ENCODE data around the gene PEDS1.

PEDS1 gene

DNA sequence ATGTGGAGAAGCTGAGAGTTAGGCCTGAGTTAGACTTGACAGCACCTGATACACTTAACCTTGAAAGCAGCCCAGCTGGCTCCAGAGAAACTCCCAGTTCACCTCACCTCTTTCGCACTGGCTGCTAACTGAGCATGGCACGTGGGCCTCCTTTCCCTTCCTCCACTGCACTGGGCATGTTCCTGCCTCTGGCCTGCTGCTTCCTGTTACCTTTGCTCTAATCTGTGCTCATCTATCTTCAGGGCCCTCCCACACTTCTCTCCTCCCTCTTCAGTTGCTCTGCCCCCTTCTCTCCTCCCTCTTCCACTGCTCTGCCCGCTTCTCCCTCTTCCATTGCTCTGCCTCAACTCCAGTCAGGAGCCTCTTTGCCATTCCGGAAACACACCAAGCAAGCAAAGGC, 26.9 kb downstream of the PEDS1 start:
- Histone ChIP-seq H3K4me1 (ENCODE audit: control insufficient read depth, insufficient read depth, low read length) (peaks cover 33% of the 10 kb centered on the region), H3K36me3 (ENCODE audit: insufficient read depth, low read length) (peaks cover 82% of the 10 kb centered on the region), H3K4me3 (ENCODE audit: low read length) (no peak overlapping the region)

DNA sequence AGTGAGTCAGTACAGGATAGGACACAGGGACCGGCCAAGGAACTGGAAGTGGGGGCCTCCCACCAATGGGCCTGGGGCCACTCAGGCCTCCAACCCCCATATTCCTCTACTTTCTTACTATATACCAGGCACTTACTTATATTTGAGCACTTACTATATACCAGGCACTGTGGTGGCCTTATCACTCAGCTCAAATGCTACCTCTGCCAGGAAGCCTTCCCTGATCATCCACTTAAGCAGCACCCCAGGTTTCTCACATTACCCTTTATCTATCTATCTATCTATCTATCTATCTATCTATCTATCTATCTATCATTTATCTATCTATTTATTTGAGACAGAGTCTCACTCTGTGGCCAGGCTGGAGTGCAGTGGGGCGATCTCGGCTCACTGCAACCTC, 28.2 kb downstream of the PEDS1 start:
- H3K4me2 ChIP-seq (ENCODE audit: low read length) = no peak overlapping the region
- H3K9me3 ChIP-seq (replicated peaks; ENCODE audit: low read length) = no peaks in the 10 kb centered on the region
- peaks cover 69% of the 10 kb centered on the region for H3K36me3 ChIP-seq (ENCODE audit: insufficient read depth, low read length)
- no peaks in the 10 kb centered on the region for H3K27me3 ChIP-seq (ENCODE audit: control insufficient read depth, insufficient read depth, low read length)
- peaks cover 26% of the 10 kb centered on the region for H3K4me1 ChIP-seq (ENCODE audit: control insufficient read depth, insufficient read depth, low read length)
- no peak overlapping the region for H3K4me3 ChIP-seq (ENCODE audit: low read length)
- no peak overlapping the region for H3K9ac ChIP-seq (ENCODE audit: low read depth, low read length)

More for the DNA sequence above, 26.9 kb downstream of the PEDS1 start:
- Histone ChIP-seq H3K27me3 (ENCODE audit: control insufficient read depth, insufficient read depth, low read length) (no peaks in the 10 kb centered on the region), H3K4me2 (ENCODE audit: low read length) (no peak overlapping the region), H3K9me3 (replicated peaks; ENCODE audit: low read length) (no peaks in the 10 kb centered on the region), H3K9ac (ENCODE audit: low read depth, low read length) (no peak overlapping the region)

DNA sequence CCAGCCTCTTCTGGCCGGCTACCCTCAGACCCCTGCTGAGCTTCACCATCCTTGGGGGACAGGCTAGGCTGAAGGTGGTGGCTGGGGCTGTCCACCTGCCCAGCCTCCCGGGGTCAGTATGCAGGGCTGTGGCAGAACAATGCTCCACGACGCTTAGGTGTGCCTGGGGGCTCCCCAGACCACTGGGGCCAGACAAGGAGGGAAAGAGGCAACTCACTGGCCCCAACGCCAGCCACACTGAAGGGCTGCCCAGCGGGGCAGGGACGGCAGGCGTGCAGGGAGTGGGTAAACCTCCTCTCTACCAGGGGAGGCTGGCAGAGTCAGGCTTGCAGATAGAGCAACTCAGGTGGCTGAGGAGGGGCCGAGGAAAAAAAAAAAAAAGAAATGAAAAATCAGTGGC, 29.0 kb downstream of the PEDS1 start:
- Histone ChIP-seq H3K4me2 (ENCODE audit: low read length) (no peak overlapping the region), H3K9ac (ENCODE audit: low read depth, low read length) (no peak overlapping the region), H3K36me3 (ENCODE audit: insufficient read depth, low read length) (peaks cover 62% of the 10 kb centered on the region), H3K27me3 (ENCODE audit: control insufficient read depth, insufficient read depth, low read length) (no peaks in the 10 kb centered on the region), H3K4me1 (ENCODE audit: control insufficient read depth, insufficient read depth, low read length) (peaks cover 18% of the 10 kb centered on the region), H3K4me3 (ENCODE audit: low read length) (no peak overlapping the region), H3K9me3 (replicated peaks; ENCODE audit: low read length) (no peaks in the 10 kb centered on the region)

DNA sequence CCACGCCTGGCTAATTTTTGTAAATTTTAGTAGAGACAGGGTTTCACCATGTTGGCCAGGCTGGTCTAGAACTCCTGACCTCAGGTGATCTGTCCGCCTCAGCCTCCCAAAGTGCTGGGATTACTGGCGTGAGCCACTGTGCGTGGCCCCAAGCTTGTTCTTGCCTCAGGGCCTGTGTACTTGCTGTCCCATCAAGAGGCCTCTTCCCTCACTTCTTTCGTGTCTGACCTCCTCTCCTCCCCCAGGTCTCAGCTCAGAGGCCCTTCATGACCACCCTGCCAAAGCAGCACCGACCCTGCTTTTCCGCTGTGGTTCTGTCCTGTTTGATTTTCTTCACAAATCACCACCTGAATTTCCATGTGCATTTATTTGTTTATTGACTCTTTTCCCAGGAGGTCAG, 30.1 kb downstream of the PEDS1 start:
- H3K4me1 ChIP-seq (ENCODE audit: control insufficient read depth, insufficient read depth, low read length) = peaks cover 18% of the 10 kb centered on the region
- no peak overlapping the region for H3K9ac ChIP-seq (ENCODE audit: low read depth, low read length)
- H3K4me2 ChIP-seq (ENCODE audit: low read length) = no peak overlapping the region
- H3K4me3 ChIP-seq (ENCODE audit: low read length) = no peak overlapping the region
- no peaks in the 10 kb centered on the region for H3K9me3 ChIP-seq (replicated peaks; ENCODE audit: low read length)
- no peaks in the 10 kb centered on the region for H3K27me3 ChIP-seq (ENCODE audit: control insufficient read depth, insufficient read depth, low read length)
- H3K36me3 ChIP-seq (ENCODE audit: insufficient read depth, low read length) = peaks cover 51% of the 10 kb centered on the region

DNA sequence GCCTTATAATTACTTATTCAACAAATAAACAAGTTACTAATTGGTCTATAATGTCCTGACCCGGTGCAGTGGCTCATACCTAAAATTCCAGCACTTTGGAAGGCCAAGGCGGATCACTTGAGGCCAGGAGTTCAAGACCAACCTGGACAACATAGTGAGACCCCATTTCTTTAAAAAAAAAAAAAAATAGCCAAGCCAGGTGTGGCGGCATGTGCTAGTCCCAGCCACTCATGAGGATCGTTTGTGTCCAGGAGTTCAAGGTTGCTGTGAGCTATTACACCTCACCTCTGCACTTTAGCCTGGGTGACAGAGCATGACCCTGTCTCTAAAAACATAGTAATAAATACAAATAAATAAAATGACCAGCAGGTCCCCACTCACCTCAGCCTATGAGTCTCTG, 30.8 kb downstream of the PEDS1 start:
- no peak overlapping the region for H3K4me2 ChIP-seq (ENCODE audit: low read length)
- no peaks in the 10 kb centered on the region for H3K27me3 ChIP-seq (ENCODE audit: control insufficient read depth, insufficient read depth, low read length)
- H3K9ac ChIP-seq (ENCODE audit: low read depth, low read length) = no peak overlapping the region
- peaks cover 44% of the 10 kb centered on the region for H3K36me3 ChIP-seq (ENCODE audit: insufficient read depth, low read length)
- no peak overlapping the region for H3K4me3 ChIP-seq (ENCODE audit: low read length)
- no peaks in the 10 kb centered on the region for H3K9me3 ChIP-seq (replicated peaks; ENCODE audit: low read length)
- H3K4me1 ChIP-seq (ENCODE audit: control insufficient read depth, insufficient read depth, low read length) = peaks cover 16% of the 10 kb centered on the region

DNA sequence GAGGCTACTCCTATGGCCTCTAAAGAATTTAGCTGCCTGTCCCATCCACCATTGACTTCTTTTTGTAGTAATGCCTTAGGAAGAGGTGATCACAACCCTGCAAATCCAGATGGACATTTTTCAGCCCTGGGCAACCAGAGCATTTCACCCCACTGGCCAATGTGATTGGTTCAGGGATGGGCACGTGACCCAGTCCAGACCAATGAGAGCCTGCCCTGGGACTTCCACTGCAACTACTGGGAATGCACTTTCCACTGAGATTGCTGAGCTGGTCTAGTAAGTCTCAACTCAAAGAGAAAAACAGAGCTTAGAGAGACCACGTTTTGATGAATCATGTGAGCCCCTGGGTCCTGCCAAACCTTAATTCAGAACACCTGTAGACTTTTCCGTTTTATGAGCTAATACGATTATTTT, 31.7 kb downstream of the PEDS1 start:
- H3K4me3 ChIP-seq (ENCODE audit: low read length) = no peak overlapping the region
- no peak overlapping the region for H3K4me2 ChIP-seq (ENCODE audit: low read length)
- H3K4me1 ChIP-seq (ENCODE audit: control insufficient read depth, insufficient read depth, low read length) = peaks cover 9% of the 10 kb centered on the region
- no peaks in the 10 kb centered on the region for H3K27me3 ChIP-seq (ENCODE audit: control insufficient read depth, insufficient read depth, low read length)
- H3K9me3 ChIP-seq (replicated peaks; ENCODE audit: low read length) = no peaks in the 10 kb centered on the region
- H3K36me3 ChIP-seq (ENCODE audit: insufficient read depth, low read length) = peaks cover 38% of the 10 kb centered on the region
- H3K9ac ChIP-seq (ENCODE audit: low read depth, low read length) = no peak overlapping the region

DNA sequence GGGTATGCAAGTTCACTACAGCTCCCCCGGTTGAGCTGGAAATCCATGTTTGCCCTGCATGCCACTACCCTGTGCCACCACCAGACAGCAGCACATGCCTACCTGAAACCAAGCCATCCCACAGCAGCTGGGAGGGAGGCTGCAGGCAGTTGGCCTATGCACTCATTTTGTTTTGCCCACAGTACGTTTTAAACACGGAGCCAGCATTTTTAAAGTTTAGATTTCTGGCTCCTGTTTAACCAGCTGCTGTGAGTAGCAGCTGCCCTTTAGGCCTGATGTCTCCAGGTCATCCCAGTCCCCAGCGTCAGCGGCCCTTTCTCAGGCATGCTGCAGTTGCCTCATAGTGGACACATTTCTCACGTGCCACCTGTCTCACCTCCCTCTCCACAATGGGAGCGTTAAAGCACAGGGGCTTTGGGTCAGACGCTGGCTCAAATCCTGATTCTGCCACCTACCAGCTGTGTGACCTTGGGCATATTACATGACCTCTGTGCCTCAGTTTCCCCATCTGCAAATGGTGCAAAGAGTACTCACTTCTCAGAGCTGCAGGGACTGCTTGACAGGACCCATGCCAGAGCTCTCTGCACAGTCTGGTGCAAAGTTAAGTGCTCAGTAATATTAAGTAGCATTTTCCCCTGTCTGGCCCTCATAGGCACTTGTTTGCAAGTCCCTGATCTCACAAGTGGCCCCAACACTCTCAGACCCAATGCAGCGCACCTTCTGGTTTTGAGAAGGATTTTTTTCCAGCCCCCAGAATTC, 32.4 kb downstream of the PEDS1 start:
- Histone ChIP-seq H3K4me3 (ENCODE audit: low read length) (no peak overlapping the region), H3K36me3 (ENCODE audit: insufficient read depth, low read length) (peaks cover 30% of the 10 kb centered on the region), H3K27me3 (ENCODE audit: control insufficient read depth, insufficient read depth, low read length) (no peaks in the 10 kb centered on the region), H3K4me2 (ENCODE audit: low read length) (no peak overlapping the region), H3K9ac (ENCODE audit: low read depth, low read length) (no peak overlapping the region), H3K9me3 (replicated peaks; ENCODE audit: low read length) (no peaks in the 10 kb centered on the region), H3K4me1 (ENCODE audit: control insufficient read depth, insufficient read depth, low read length) (peaks cover 13% of the 10 kb centered on the region)

DNA sequence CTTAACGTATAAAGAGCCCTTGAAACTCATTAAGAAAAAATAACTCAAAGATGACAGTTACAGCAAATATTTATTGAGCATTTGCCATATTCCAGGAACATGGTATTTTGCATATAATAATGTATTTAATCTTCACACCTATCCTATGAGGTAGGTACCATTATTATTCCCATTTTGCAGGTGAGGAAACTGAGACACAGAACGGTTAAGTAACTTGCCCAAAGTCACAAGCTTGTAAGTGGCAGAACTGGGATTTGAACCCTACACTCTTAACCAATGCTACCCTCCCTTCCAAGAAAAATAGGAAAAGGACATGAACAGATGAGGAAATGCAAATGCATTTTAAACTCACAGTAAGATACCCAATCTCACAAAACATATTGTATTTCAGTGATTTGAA, 35.3 kb downstream of the PEDS1 start:
- Histone ChIP-seq H3K9me3 (replicated peaks; ENCODE audit: low read length) (no peaks in the 10 kb centered on the region), H3K36me3 (ENCODE audit: insufficient read depth, low read length) (peaks cover 5% of the 10 kb centered on the region), H3K9ac (ENCODE audit: low read depth, low read length) (no peak overlapping the region), H3K4me3 (ENCODE audit: low read length) (no peak overlapping the region), H3K4me2 (ENCODE audit: low read length) (no peak overlapping the region), H3K4me1 (ENCODE audit: control insufficient read depth, insufficient read depth, low read length) (peaks cover 32% of the 10 kb centered on the region), H3K27me3 (ENCODE audit: control insufficient read depth, insufficient read depth, low read length) (no peaks in the 10 kb centered on the region)

DNA sequence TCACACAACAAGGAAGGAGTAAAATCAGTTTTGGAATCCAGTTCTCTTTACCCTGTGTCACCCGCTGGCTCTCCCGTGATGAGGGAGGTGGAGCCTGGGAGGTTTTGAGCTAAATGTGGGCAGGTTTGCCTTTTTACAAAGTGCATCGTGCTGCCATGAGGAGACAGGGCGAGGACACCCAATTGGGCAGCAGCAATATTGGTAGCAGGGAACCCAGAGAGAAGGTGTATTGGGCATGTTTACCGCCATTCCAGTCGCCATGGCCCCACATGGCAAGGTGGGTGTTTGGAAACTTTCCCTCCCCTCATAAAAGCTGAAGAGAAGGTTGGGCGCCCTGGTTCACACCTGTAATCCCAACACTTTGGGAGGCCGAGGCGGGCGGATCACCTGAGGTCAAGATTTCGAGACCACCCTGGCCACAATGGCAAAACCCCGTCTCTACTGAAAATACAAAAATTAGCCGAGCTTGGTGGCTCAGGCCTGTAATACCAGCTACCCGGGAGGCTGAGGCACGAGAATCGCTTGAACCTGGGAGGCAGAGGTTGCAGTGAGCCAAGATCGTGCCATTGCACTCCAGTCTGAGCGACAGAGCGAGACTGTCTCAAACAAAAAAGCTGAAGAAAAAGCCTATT, 37.0 kb downstream of the PEDS1 start:
- H3K4me3 ChIP-seq (ENCODE audit: low read length) = peak overlapping the region; percentile 72
- H3K9me3 ChIP-seq (replicated peaks; ENCODE audit: low read length) = no peaks in the 10 kb centered on the region
- no peaks in the 10 kb centered on the region for H3K27me3 ChIP-seq (ENCODE audit: control insufficient read depth, insufficient read depth, low read length)
- peak overlapping the region; percentile 75 for H3K9ac ChIP-seq (ENCODE audit: low read depth, low read length)
- no peaks in the 10 kb centered on the region for H3K36me3 ChIP-seq (ENCODE audit: insufficient read depth, low read length)
- H3K4me1 ChIP-seq (ENCODE audit: control insufficient read depth, insufficient read depth, low read length) = peaks cover 33% of the 10 kb centered on the region
- peak overlapping the region; percentile 91 for H3K4me2 ChIP-seq (ENCODE audit: low read length)

DNA sequence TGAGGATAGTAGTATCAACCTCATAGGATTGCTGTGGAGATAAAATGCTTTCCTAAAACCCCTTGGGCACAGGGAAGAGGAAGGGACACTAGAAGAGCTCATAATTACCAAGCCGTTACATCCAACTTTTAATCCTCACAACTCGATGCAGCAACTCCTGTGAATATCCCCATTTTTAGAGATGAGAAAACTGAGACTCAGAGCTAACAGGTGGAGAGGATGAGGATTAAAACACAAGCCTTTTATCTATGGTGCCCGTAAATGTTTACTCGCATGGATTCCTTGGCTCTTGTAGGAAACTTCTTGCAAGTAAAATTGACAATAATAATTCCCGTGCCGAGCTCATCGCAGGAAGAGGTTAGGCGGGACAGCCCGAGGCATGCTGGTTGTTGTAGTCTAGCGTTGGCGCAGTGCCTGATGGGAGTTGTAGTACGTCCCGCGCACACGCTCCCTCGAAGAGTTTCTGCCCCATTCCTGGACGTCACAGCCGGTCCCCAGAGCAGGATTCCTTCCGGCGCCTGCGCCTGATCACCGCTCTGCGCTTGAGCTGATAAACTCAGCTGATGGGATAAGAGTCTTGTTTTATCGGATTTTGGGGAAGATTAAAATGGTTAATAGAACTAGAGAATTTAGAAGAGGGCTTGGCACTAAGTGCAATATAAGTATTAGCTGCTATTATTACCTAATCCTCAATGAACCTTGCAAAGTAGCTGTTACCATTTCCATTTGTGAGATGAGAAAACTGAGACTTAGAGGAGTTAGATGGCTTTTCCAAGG, 37.7 kb downstream of the PEDS1 start:
- H3K4me3 ChIP-seq (ENCODE audit: low read length) = peak overlapping the region; percentile 72
- peaks cover 34% of the 10 kb centered on the region for H3K4me1 ChIP-seq (ENCODE audit: control insufficient read depth, insufficient read depth, low read length)
- H3K9ac ChIP-seq (ENCODE audit: low read depth, low read length) = peak overlapping the region; percentile 83

DNA sequence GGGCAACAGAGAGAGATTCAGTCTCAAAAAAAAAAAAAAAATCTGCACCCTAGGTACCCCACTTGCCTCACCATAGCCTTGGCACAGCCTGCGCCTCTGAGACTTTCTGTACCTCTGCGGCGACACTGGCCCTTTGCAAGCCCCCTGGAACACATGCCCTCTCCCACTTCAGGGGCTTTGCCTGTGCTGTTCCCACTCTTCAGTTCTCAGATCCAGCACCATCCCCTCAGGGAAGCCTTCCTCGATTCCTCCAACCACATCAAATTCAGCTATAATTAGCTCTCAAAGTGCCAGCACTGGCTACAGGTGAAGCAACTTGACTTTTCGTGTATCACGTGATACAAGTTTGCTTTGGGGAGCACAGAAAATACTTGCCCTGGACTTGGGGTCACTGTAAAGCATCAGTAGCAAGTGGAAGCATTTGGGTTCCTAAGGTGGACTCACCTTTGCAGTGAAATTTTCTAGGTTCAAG, 38.4 kb downstream of the PEDS1 start:
- Histone ChIP-seq H3K9me3 (replicated peaks; ENCODE audit: low read length) (no peaks in the 10 kb centered on the region), H3K27me3 (ENCODE audit: control insufficient read depth, insufficient read depth, low read length) (no peaks in the 10 kb centered on the region), H3K36me3 (ENCODE audit: insufficient read depth, low read length) (peaks cover 5% of the 10 kb centered on the region), H3K9ac (ENCODE audit: low read depth, low read length) (peak overlapping the region; percentile 83), H3K4me3 (ENCODE audit: low read length) (peak overlapping the region; percentile 72), H3K4me2 (ENCODE audit: low read length) (peak overlapping the region; percentile 91), H3K4me1 (ENCODE audit: control insufficient read depth, insufficient read depth, low read length) (peaks cover 41% of the 10 kb centered on the region)

More for the DNA sequence above, 37.7 kb downstream of the PEDS1 start:
- Histone ChIP-seq H3K9me3 (replicated peaks; ENCODE audit: low read length) (no peaks in the 10 kb centered on the region), H3K27me3 (ENCODE audit: control insufficient read depth, insufficient read depth, low read length) (no peaks in the 10 kb centered on the region), H3K4me2 (ENCODE audit: low read length) (peak overlapping the region; percentile 91), H3K36me3 (ENCODE audit: insufficient read depth, low read length) (peaks cover 3% of the 10 kb centered on the region)

All from skeletal muscle satellite cell (primary cell).